ENCODE measurements around the gene STMP1. TPM values are rescaled to one million over a fixed set of nuclear protein-coding genes. Genes with fewer than 3 reads are reported as not detected.

STMP1 gene
- total and polyA plus RNA-seq, 2 of the 13 experiments (the other 11 are each of a cell fraction or from before 2014, with no cell fraction given) = 7.2 to 16.2 TPM

DNA sequence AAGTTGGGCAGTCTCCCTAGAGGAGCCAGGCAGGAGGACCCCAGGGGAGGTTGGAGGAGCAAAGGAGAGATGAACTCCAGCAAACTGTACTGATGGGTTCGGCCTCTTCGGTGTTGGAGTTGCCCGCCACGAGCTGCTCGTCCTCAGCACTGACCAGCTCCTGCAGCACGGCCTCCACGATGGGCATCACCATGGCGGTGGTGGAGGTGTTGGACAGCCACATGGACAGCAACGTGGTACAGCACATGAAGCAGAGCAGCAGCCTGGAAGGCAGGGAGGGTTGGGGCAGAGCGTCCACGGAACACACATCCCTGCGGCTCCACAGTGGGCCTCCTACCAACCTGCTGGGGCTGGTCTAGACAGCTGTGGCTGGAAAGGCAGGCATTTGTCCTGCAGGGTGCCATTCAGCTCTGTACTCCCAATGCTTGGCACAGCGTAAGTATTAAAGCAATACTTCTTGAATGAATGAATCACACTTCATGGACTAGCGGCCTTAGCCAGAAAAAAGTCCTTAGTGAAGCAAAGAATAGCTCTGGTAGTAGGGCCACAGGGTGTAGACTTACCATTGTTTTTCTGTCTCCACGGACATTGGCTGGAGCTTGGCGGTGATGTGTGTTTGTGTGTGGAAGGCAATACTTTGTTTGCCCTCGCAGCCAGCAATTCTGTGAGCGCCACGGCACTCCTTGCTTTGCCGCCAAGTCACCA lies 43.9 kb downstream of the STMP1 start:
- H3K4me3 ChIP-seq (replicated peaks in 1 of 3; ENCODE audit: insufficient read depth in 1 of 3, low read depth in 2 of 3, low read length in 3 of 3) = no peak overlapping the region
- intact Hi-C loops (cut with micrococcal nuclease; ENCODE audit: unreplicated experiment) = no loop called here
- in situ Hi-C loops (cut with HindIII; ENCODE audit: extremely low pct_ligation_motif_present, low pct_unique_long_range_greater_than_20kb) = no loop called here
- no peaks in the 10 kb centered on the region for H3K79me2 ChIP-seq (ENCODE audit: insufficient read depth, low read length)
- FAIRE-seq (no peak), ATAC-seq (no peak; the same call in 2 of the 3 replicates), DNase-seq (ENCODE audit: low spot score) (no peak)
- H3K4me2 ChIP-seq (ENCODE audit: low read depth, low read length) = peak overlapping the region; percentile 52
- CTCF ChIA-PET (ENCODE audit: low intra/inter-chr PET ratio, low total read pairs) = no interaction called here
- no peak overlapping the region for H2AFZ ChIP-seq (ENCODE audit: low read length)
- 81% methylated on average over 13 of the region's 20 CpGs for WGBS (ENCODE audit: low lambda C conversion rate)
- no peaks in the 10 kb centered on the region for H3K9me3 ChIP-seq (ENCODE audit: low read length)
- H3K27me3 ChIP-seq (ENCODE audit: control insufficient read depth in 1 of 2, insufficient read depth in 2 of 2, low read length in 2 of 2) = peaks cover 0 to 2% of the 10 kb centered on the region in 2 experiments; a peak in 2 of 5 replicates
- TF ChIP-seq SETDB1 (CRISPR knock-in tag; IDR thresholded peaks at IDR 0.05; ENCODE audit: borderline replicate concordance) (no peak), IKZF1 (IDR thresholded peaks at IDR 0.05) (no peak), POGZ (CRISPR knock-in tag; IDR thresholded peaks at IDR 0.05) (no peak), SMAD9 (CRISPR knock-in tag; IDR thresholded peaks at IDR 0.05) (no peak), CBX5 (CRISPR knock-in tag; IDR thresholded peaks at IDR 0.05; ENCODE audit: borderline replicate concordance) (no peak), ZNF75D (CRISPR knock-in tag; IDR thresholded peaks at IDR 0.05; ENCODE audit: borderline replicate concordance) (no peak), ZFAT (CRISPR knock-in tag; conservative IDR thresholded peaks at IDR 0.05) (no peak), RBM22 (optimal IDR thresholded peaks at IDR 0.05; ENCODE audit: low read length) (no peak), TAF1 (CRISPR knock-in tag; IDR thresholded peaks at IDR 0.05) (no peak), ZNF10 (CRISPR knock-in tag; IDR thresholded peaks at IDR 0.05; ENCODE audit: borderline replicate concordance, low read depth) (no peak)
- TF ChIP-seq, protein P1, sequence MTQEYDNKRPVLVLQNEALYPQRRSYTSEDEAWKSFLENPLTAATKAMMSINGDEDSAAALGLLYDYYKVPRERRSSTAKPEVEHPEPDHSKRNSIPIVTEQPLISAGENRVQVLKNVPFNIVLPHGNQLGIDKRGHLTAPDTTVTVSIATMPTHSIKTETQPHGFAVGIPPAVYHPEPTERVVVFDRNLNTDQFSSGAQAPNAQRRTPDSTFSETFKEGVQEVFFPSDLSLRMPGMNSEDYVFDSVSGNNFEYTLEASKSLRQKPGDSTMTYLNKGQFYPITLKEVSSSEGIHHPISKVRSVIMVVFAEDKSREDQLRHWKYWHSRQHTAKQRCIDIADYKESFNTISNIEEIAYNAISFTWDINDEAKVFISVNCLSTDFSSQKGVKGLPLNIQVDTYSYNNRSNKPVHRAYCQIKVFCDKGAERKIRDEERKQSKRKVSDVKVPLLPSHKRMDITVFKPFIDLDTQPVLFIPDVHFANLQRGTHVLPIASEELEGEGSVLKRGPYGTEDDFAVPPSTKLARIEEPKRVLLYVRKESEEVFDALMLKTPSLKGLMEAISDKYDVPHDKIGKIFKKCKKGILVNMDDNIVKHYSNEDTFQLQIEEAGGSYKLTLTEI (CRISPR knock-in tag; conservative IDR thresholded peaks at IDR 0.05) = no peak
- TF ChIP-seq, protein P2, sequence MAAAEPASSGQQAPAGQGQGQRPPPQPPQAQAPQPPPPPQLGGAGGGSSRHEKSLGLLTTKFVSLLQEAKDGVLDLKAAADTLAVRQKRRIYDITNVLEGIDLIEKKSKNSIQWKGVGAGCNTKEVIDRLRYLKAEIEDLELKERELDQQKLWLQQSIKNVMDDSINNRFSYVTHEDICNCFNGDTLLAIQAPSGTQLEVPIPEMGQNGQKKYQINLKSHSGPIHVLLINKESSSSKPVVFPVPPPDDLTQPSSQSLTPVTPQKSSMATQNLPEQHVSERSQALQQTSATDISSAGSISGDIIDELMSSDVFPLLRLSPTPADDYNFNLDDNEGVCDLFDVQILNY (CRISPR knock-in tag; conservative IDR thresholded peaks at IDR 0.05) = no peak
- H3K36me3 ChIP-seq (replicated peaks in 1 of 2; ENCODE audit: control insufficient read depth in 1 of 2, insufficient read depth in 2 of 2, low read length in 2 of 2) = no peaks in the 10 kb centered on the region
- H4K20me1 ChIP-seq (ENCODE audit: insufficient read depth, low read length) = no peaks in the 10 kb centered on the region
- H3K4me1 ChIP-seq (ENCODE audit: insufficient read depth, low read length) = peaks cover 25% of the 10 kb centered on the region
- POLR2A ChIA-PET = no interaction called here
- BruUV-seq (replicated peaks) = no TSS peak
- no peak overlapping the region for H3K9ac ChIP-seq (ENCODE audit: insufficient read depth, low read depth, low read length)
- no peak overlapping the region for H3K27ac ChIP-seq (ENCODE audit: extremely low read length, insufficient read depth, low read length)

Measured in HepG2 (cell line).